Cardiac fibroblast (primary cell): ENCODE data around the gene STK32A.
"Not testable (repeated sequence)": the region's sequence is repeated elsewhere in the genome, so short reads cannot be mapped to it uniquely, and the experiment has no call there.

Source experiments
- DNase-seq, 2 donors: peaks; one replicate each; pipeline versions ENCODE4 v3.0.0 to v3.0.0-alpha.2; 2010; ENCODE audit warnings: low read depth in 2 of 2
- H3K4me3 ChIP-seq, 2 donors: replicated peaks in 1 of 2; 1 replicate in 1 of 2; 2 replicates in 1 of 2; pipeline ENCODE4 v1.5.1; 2011; ENCODE audit warnings: low read depth in 2 of 2, low read length in 2 of 2, mild to moderate bottlenecking in 2 of 2, moderate library complexity in 1 of 2
- CTCF ChIP-seq: IDR thresholded peaks from one replicate; pipeline ENCODE4 v1.5.1; 2011; ENCODE audit warnings: low read depth, mild to moderate bottlenecking, low read length, inconsistent platforms

STK32A gene

GRCh38 chr5:147223948-147224791 is 10.7 kb upstream of the STK32A start:
- TF ChIP-seq CTCF: peak; percentile 70
- peak; percentile 69 to 76 for DNase-seq
- no peak overlapping the region for H3K4me3 ChIP-seq

- no peak for TF ChIP-seq CTCF
- DNase-seq: no peak
- no peak overlapping the region for H3K4me3 ChIP-seq
These were observed 8.9 kb upstream of the STK32A start for GRCh38 chr5:147225938-147226337.

- no peak overlapping the region for H3K4me3 ChIP-seq
- no peak for DNase-seq
- no peak for TF ChIP-seq CTCF
These were observed 8.3 kb upstream of the STK32A start for GRCh38 chr5:147226512-147226911.

GRCh38 chr5:147234239-147234824 is 494 bp upstream of the STK32A start:
- no peak for DNase-seq
- TF ChIP-seq CTCF: no peak
- H3K4me3 ChIP-seq: peak overlapping the region; percentile 51 to 54

- no peak overlapping the region for H3K4me3 ChIP-seq
- TF ChIP-seq CTCF: no peak
- no peak for DNase-seq
These were observed 5.6 kb downstream of the STK32A start for GRCh38 chr5:147240266-147240985.

- not testable (repeated sequence) for H3K4me3 ChIP-seq, DNase-seq
These were observed 8.4 kb downstream of the STK32A start for GRCh38 chr5:147243238-147243637.

- no peak overlapping the region for H3K4me3 ChIP-seq
- TF ChIP-seq CTCF: no peak
- no peak for DNase-seq
These were observed 10.7 kb downstream of the STK32A start for GRCh38 chr5:147245381-147246165.
